Measurements from ENCODE around the gene CHRNA1. TPM values are rescaled to one million over a fixed set of nuclear protein-coding genes. Genes with fewer than 3 reads are reported as not detected.

CHRNA1 gene
- total RNA-seq (2022), result not detected in 2 replicates
- Bru-seq, nascent RNA, result percentile 7 among the genes with signal in this experiment
- BruChase-seq, experiment 1, labeled RNA remaining after a 2-hour chase, result not detected
- BruChase-seq, experiment 2, labeled RNA remaining after a 6-hour chase, result percentile 2 among the genes with signal in this experiment
- long read RNA-seq, partial matches to known transcripts, result 0 of 1 reads
- long read RNA-seq, other reads (novel, unspliced or antisense), result 0 of 1 reads

- no peaks in the 10 kb centered on the region for H3K9me3 ChIP-seq
- intact Hi-C loops (cut with micrococcal nuclease; ENCODE audit: unreplicated experiment), result no loop called here
- Mint-ChIP-seq H3K36me3 (ENCODE audit: insufficient read depth, unreplicated experiment) (peaks cover 4% of the 10 kb centered on the region), H3K9me3 (ENCODE audit: unreplicated experiment) (no peaks in the 10 kb centered on the region), H3K4me1 (ENCODE audit: low read depth, unreplicated experiment) (no peaks in the 10 kb centered on the region), H3K27ac (ENCODE audit: unreplicated experiment) (no peak within 1 kb of the TSS), H3K27me3 (ENCODE audit: insufficient read depth, unreplicated experiment) (no peaks in the 10 kb centered on the region), H3K4me3 (ENCODE audit: unreplicated experiment) (no peak within 1 kb of the TSS)
- no peaks in the 10 kb centered on the region for H3K27me3 ChIP-seq (replicated peaks; ENCODE audit: control insufficient read depth, insufficient read depth, low read length)
- DNase-seq, result no peak
- BruUV-seq (replicated peaks), result no TSS peak
- H3K4me3 ChIP-seq (ENCODE audit: low read depth, low read length), result no peak within 1 kb of the TSS
- POLR2A ChIA-PET, result no interaction called here
- H3K4me1 ChIP-seq, result no peaks in the 10 kb centered on the region
- no peaks in the 10 kb centered on the region for H3K36me3 ChIP-seq (ENCODE audit: control insufficient read depth, insufficient read depth, low read length)
- no peak for TF ChIP-seq CTCF (IDR thresholded peaks at IDR 0.05; ENCODE audit: insufficient read depth in 1 of 2, low read depth in 1 of 2, low read length in 1 of 2, severe bottlenecking in 1 of 2, unreplicated experiment in 1 of 2)
- CTCF ChIA-PET, result interaction anchor here (0.6 to 0.9 kb wide), 2 partner anchors 15 to 67 kb away, joined by 3 to 6 read pairs; no protein-coding TSS in a partner anchor
These were observed at the start of gene CHRNA1 for GRCh38 chr2:174764280-174765255. CHRNA1 (minus strand) TSS chr2:174764472; CDS start chr2:174764394, 78 bp downstream.

- Mint-ChIP-seq H3K4me1 (ENCODE audit: low read depth, unreplicated experiment) (no peaks in the 10 kb centered on the region), H3K9me3 (ENCODE audit: unreplicated experiment) (no peaks in the 10 kb centered on the region), H3K27ac (ENCODE audit: unreplicated experiment) (no peak overlapping the region), H3K4me3 (ENCODE audit: unreplicated experiment) (no peak overlapping the region), H3K27me3 (ENCODE audit: insufficient read depth, unreplicated experiment) (peaks cover 2% of the 10 kb centered on the region), H3K36me3 (ENCODE audit: insufficient read depth, unreplicated experiment) (no peaks in the 10 kb centered on the region)
- Histone ChIP-seq H3K9me3 (no peaks in the 10 kb centered on the region), H3K36me3 (ENCODE audit: control insufficient read depth, insufficient read depth, low read length) (no peaks in the 10 kb centered on the region), H3K4me1 (no peaks in the 10 kb centered on the region), H3K27me3 (replicated peaks; ENCODE audit: control insufficient read depth, insufficient read depth, low read length) (0 out of 2 replicates have a peak, but pooled peaks cover 1% of the 10 kb centered on the region), H3K4me3 (ENCODE audit: low read depth, low read length) (no peak overlapping the region)
- no peak for DNase-seq
- ChIA-PET POLR2A (no interaction called here), CTCF (no interaction called here)
- BruUV-seq (replicated peaks), result no TSS peak
- intact Hi-C loops (cut with micrococcal nuclease; ENCODE audit: unreplicated experiment), result no loop called here
- TF ChIP-seq CTCF (IDR thresholded peaks at IDR 0.05; ENCODE audit: insufficient read depth in 1 of 2, low read depth in 1 of 2, low read length in 1 of 2, severe bottlenecking in 1 of 2, unreplicated experiment in 1 of 2), result no peak
These were observed 47.8 kb upstream of the CHRNA1 start for GRCh38 chr2:174812037-174812436.

- no peaks in the 10 kb centered on the region; the same call in 1 of the 2 replicates for H3K27me3 ChIP-seq (replicated peaks; ENCODE audit: control insufficient read depth, insufficient read depth, low read length)
- no peaks in the 10 kb centered on the region for H3K36me3 Mint-ChIP-seq (ENCODE audit: insufficient read depth, unreplicated experiment)
- intact Hi-C loops (cut with micrococcal nuclease; ENCODE audit: unreplicated experiment), result no loop called here
- no peaks in the 10 kb centered on the region for H3K4me1 Mint-ChIP-seq (ENCODE audit: low read depth, unreplicated experiment)
- H3K27ac Mint-ChIP-seq (ENCODE audit: unreplicated experiment), result no peak overlapping the region
- ChIA-PET CTCF (no interaction called here), POLR2A (no interaction called here)
- no peak for DNase-seq
- no peak overlapping the region for H3K4me3 ChIP-seq (ENCODE audit: low read depth, low read length)
- no peak for TF ChIP-seq CTCF (IDR thresholded peaks at IDR 0.05; ENCODE audit: insufficient read depth in 1 of 2, low read depth in 1 of 2, low read length in 1 of 2, severe bottlenecking in 1 of 2, unreplicated experiment in 1 of 2)
- H3K9me3 Mint-ChIP-seq (ENCODE audit: unreplicated experiment), result no peaks in the 10 kb centered on the region
- H3K9me3 ChIP-seq, result no peaks in the 10 kb centered on the region
- H3K4me1 ChIP-seq, result no peaks in the 10 kb centered on the region
- BruUV-seq (replicated peaks), result no TSS peak
- no peaks in the 10 kb centered on the region for H3K36me3 ChIP-seq (ENCODE audit: control insufficient read depth, insufficient read depth, low read length)
- peaks cover 12% of the 10 kb centered on the region for H3K27me3 Mint-ChIP-seq (ENCODE audit: insufficient read depth, unreplicated experiment)
- H3K4me3 Mint-ChIP-seq (ENCODE audit: unreplicated experiment), result no peak overlapping the region
These were observed 43.7 kb upstream of the CHRNA1 start for GRCh38 chr2:174807931-174808330.
